Muscle of leg (tissue), 11 donors: ENCODE data around the gene IFT43. TPM values are rescaled to one million over a fixed set of nuclear protein-coding genes. Genes with fewer than 3 reads are reported as not detected.
A peak's percentile ranks its signal among the peaks of the same experiment; 100 is the strongest.

Experiments
- DNase-seq: peaks from one replicate; pipeline ENCODE4 v3.0.0; 2013
- H3K27ac ChIP-seq: one replicate; pipeline ENCODE4 v1.5.1; 2013; ENCODE audit warnings: mild to moderate bottlenecking, low read length, control low read depth
- H3K27me3 ChIP-seq: one replicate; pipeline ENCODE4 v1.6.1; 2013; ENCODE audit warnings: low read length; ENCODE audit not compliant: control insufficient read depth, insufficient read depth
- H3K36me3 ChIP-seq: one replicate; pipeline ENCODE4 v1.6.1; 2013; ENCODE audit warnings: low read length; ENCODE audit not compliant: control insufficient read depth, insufficient read depth
- H3K4me1 ChIP-seq: one replicate; pipeline ENCODE4 v1.6.1; 2013; ENCODE audit warnings: low read length; ENCODE audit not compliant: control insufficient read depth, insufficient read depth
- H3K4me3 ChIP-seq: one replicate; pipeline ENCODE4 v1.5.1; 2013; ENCODE audit warnings: low read length, control low read depth
- H3K9me3 ChIP-seq: replicated peaks from 2 replicates; pipeline ENCODE4 v1.6.1; 2013; ENCODE audit warnings: low read depth, low read length; ENCODE audit not compliant: control insufficient read depth
- WGBS: methylation state at CpG from one replicate; pipeline ENCODE4 v1.1.5; 2013; ENCODE audit warnings: missing lambda C conversion rate; ENCODE audit not compliant: insufficient coverage; 5-methylcytosine and 5-hydroxymethylcytosine counted together
- polyA plus RNA-seq, 8 donors: library from polyadenylated mRNA; unstranded; fragments of 120-200 nt; gene quantifications; one replicate each; pipeline versions ENCODE4 v1.2.1 to v1.2.3, GENCODE V29; 2013; ENCODE audit warnings: inconsistent platforms in 1 of 8, low replicate concordance in 1 of 8; ENCODE audit not compliant: insufficient read length in 8 of 8, insufficient read depth in 1 of 8
- total RNA-seq: library from RNA; stranded (reverse); fragments of 120-200 nt; gene quantifications from one replicate; pipeline ENCODE4 v1.2.4, GENCODE V29; 2013

Gene IFT43
- total and polyA plus RNA-seq, 9 donors: 22.6 to 32.3 (median 27.8) TPM

DNA sequence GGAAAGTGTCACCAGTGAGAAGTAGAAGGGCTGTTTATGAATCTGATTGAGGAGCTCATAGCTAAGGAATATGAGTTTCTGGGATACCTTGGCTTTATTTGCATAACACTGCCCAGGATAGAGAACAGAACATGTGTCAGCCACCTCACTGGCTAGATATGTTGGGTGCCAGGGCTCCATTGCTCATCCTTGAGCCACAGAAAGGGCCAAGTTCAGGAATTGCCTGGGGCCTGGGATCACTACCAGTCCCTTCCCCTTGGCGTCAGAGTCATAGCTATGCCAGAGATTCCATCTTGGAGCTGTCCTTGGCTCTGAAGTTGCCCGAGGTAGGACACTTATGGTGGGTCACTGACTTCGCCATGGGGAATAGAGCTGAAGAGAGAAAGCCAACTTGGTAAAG, 49.0 kb downstream of the IFT43 start:
- no peaks in the 10 kb centered on the region for H3K27me3 ChIP-seq
- peaks cover 26% of the 10 kb centered on the region for H3K36me3 ChIP-seq
- no peak overlapping the region for H3K27ac ChIP-seq
- H3K9me3 ChIP-seq: no peaks in the 10 kb centered on the region
- no peak overlapping the region for H3K4me3 ChIP-seq
- WGBS: no CpG with 5 or more reads among the region's 3 CpGs
- H3K4me1 ChIP-seq: no peaks in the 10 kb centered on the region
- DNase-seq: no peak

DNA sequence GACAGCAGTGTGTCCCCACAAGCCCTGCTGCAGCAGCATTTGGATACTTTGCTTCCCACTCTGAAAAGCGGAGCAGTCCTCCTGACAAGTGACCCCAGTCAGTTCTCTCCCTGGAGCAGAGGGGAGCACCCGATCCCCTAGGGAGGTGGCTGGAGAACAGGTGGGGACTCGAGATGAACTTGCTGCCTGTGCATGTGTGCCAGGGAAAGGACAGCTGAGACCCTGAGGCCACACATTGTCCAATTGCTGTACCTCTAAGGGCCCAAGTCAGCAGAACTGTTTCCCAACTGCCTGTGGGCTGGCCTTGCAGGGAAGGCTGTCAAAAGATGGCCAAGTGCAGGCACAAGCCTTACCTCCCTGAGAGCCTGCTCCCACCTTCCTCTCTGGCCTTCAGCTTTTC, 55.1 kb downstream of the IFT43 start:
- H3K4me3 ChIP-seq: no peak overlapping the region
- H3K36me3 ChIP-seq: peaks cover 17% of the 10 kb centered on the region
- peak; percentile 48 for DNase-seq
- WGBS: 57% methylated on average over 1 of the region's 3 CpGs
- peak overlapping the region; percentile 17 for H3K27ac ChIP-seq
- no peaks in the 10 kb centered on the region for H3K27me3 ChIP-seq
- no peaks in the 10 kb centered on the region for H3K9me3 ChIP-seq
- peaks cover 9% of the 10 kb centered on the region for H3K4me1 ChIP-seq

DNA sequence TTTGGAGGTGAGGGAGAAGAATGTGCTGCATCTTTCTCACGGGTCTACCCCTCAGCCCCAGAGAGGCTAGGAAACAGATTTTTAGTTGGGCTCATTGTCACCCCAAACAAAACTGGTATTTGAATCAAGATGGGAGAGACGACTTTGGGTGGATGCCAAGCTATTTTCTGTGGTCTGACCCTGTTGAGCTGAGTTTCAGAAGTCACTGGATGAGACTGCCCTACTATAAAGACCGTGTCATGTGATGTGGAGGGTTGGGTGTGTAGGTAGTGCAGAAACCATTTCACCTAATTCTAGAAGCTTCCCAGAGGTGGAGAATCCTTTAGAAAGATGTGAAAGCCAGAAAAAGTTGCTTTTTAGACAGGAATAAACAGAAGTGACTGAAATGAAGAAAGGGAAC, 60.2 kb downstream of the IFT43 start:
- DNase-seq: no peak
- Histone ChIP-seq H3K4me3 (no peak overlapping the region), H3K27ac (no peak overlapping the region), H3K36me3 (peaks cover 17% of the 10 kb centered on the region), H3K4me1 (peaks cover 5% of the 10 kb centered on the region), H3K27me3 (no peaks in the 10 kb centered on the region), H3K9me3 (no peaks in the 10 kb centered on the region)
- 50% methylated on average over 1 of the region's 3 CpGs for WGBS

GRCh38 chr14:76050250-76050649, 64.7 kb downstream of the IFT43 start:
- DNase-seq: no peak
- Histone ChIP-seq H3K4me1 (no peaks in the 10 kb centered on the region), H3K27me3 (no peaks in the 10 kb centered on the region), H3K27ac (no peak overlapping the region), H3K4me3 (no peak overlapping the region), H3K36me3 (peaks cover 7% of the 10 kb centered on the region), H3K9me3 (no peaks in the 10 kb centered on the region)
- WGBS: 100% methylated on average over 1 of the region's 4 CpGs

DNA sequence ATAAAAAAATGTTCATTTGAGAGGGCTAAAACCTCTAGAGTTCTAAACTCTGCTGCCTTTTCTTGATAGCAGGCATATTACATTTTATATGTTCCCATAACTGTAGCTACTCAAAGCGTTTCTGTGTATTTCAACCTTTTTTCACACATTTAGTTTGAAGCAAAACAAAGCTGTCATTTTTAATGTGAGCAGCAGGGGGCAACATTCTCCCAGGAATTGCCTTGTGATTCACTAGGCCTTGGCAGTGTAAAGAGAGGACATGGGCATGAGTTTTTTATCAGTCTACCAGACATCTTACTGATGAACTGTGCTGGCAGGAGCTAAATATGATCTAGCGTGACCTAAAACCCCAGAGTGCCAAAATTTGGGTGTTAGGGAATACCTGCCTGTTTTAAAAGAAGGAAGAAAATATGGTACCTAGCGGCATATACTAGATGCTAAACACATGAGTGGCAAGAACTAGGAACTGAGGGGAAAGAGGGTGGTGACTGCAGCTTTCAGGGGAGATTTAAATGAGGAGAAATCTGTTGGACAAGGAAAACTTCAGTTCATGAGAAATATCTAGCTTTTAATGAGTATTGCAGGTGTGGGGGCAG, 65.3 kb downstream of the IFT43 start:
- Histone ChIP-seq H3K27me3 (no peaks in the 10 kb centered on the region), H3K36me3 (peaks cover 7% of the 10 kb centered on the region), H3K4me1 (no peaks in the 10 kb centered on the region), H3K9me3 (no peaks in the 10 kb centered on the region), H3K27ac (no peak overlapping the region), H3K4me3 (no peak overlapping the region)
- 39% methylated on average over 3 of the region's 3 CpGs for WGBS
- peak; percentile 78 for DNase-seq

DNA sequence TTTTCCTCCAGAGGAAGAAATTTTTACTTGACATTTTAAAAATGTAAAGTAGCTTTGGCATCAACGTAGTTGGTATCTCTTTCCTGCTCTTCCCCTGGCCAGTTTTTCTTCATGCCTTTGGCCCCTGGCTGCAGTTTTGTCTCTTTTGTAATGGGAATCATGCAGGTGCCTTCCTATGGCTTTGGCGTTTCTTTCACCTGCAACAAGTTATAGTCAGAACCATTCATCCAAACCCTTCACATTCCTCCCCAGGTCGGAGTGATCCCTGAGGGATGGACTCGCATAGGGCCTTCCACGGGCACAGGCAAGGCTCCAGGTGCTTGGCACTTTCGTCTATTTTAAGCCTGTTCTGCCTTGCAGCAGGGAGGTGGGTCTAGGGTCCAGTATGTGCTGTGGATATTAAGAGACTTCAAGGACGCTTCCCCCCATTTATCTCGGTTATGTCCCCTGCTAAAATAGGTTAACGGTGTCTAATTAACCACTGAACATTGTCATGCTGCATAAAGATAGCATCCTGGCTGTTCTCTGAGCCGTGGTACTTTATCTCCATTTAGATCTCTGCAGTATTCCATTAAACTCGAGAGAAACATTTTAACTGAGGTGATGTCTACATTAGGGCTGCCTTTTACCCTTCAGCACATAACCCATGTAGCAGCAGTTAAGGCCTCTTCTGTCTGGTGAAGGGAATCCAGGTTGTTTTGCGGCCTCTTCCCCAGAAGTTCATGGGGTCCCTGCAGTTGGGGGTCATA, 66.3 kb downstream of the IFT43 start:
- DNase-seq: no peak
- Histone ChIP-seq H3K27me3 (no peaks in the 10 kb centered on the region), H3K27ac (no peak overlapping the region), H3K4me1 (no peaks in the 10 kb centered on the region), H3K36me3 (peaks cover 3% of the 10 kb centered on the region), H3K9me3 (no peaks in the 10 kb centered on the region), H3K4me3 (no peak overlapping the region)
- WGBS: 91% methylated on average over 4 of the region's 12 CpGs

DNA sequence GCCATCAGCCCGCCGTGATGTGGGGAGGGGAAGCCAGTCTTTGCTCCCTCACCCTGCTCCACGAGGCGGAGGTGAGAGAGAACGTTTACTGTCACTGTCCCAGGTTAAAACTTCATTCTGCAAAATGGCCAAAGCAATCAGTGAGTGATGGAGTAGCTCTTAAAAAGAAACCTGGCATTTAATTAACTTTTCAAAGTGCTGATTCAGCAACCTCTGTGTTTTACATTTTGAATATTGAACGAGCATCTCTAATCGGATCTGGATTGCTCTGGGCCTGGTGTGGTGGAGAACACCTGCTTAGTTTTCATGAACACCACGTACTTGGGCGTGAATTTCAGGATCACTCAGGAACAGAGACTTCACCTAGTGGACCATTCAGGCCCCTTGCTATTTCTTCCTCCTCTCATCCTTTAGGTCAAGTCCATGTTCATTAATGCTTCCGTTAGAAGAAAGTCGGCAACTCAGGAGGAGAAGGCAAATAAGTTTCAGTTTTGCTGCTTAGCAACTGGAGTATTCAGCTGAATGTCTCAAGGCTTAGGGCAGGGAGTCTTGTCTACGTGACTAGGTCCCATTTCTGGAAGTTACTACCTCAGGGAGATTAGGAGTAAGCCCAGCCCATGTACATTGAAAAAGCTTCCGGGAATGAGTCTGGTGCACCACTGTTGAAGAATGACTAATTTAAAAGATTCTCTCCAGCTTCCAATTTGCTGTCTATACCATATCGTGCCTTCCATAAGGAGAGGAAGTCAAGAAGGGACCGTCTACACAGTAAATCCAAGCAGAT, 68.2 kb downstream of the IFT43 start:
- WGBS: 88% methylated on average over 8 of the region's 15 CpGs
- no peaks in the 10 kb centered on the region for H3K4me1 ChIP-seq
- no peak overlapping the region for H3K27ac ChIP-seq

GRCh38 chr14:76055330-76055729, 69.8 kb downstream of the IFT43 start:
- Histone ChIP-seq H3K4me1 (no peaks in the 10 kb centered on the region), H3K27ac (no peak overlapping the region), H3K36me3 (peaks cover 13% of the 10 kb centered on the region), H3K4me3 (no peak overlapping the region), H3K9me3 (no peaks in the 10 kb centered on the region), H3K27me3 (no peaks in the 10 kb centered on the region)
- WGBS: 75% methylated on average over 1 of the region's 3 CpGs
- DNase-seq: no peak

More for the DNA sequence above, 68.2 kb downstream of the IFT43 start:
- Histone ChIP-seq H3K4me3 (no peak overlapping the region), H3K9me3 (no peaks in the 10 kb centered on the region), H3K36me3 (peaks cover 3% of the 10 kb centered on the region), H3K27me3 (no peaks in the 10 kb centered on the region)
- no peak for DNase-seq

- Histone ChIP-seq H3K9me3 (no peaks in the 10 kb centered on the region), H3K27me3 (no peaks in the 10 kb centered on the region), H3K4me3 (no peak overlapping the region), H3K36me3 (peaks cover 13% of the 10 kb centered on the region), H3K27ac (no peak overlapping the region), H3K4me1 (no peaks in the 10 kb centered on the region)
- no peak for DNase-seq
- no CpG with 5 or more reads among the region's 8 CpGs for WGBS
These were observed 70.6 kb downstream of the IFT43 start for GRCh38 chr14:76056128-76056527.

- no peaks in the 10 kb centered on the region for H3K27me3 ChIP-seq
- no peaks in the 10 kb centered on the region for H3K9me3 ChIP-seq
- H3K27ac ChIP-seq: no peak overlapping the region
- 85% methylated on average over 6 of the region's 11 CpGs for WGBS
- H3K4me3 ChIP-seq: no peak overlapping the region
- DNase-seq: no peak
- H3K36me3 ChIP-seq: peaks cover 13% of the 10 kb centered on the region
- no peaks in the 10 kb centered on the region for H3K4me1 ChIP-seq
These were observed 72.4 kb downstream of the IFT43 start for GRCh38 chr14:76057914-76058313.
